ENCODE measurements around the gene SLC35E3.
A peak's percentile ranks its signal among the peaks of the same experiment; 100 is the strongest.

The SLC35E3 gene

DNA sequence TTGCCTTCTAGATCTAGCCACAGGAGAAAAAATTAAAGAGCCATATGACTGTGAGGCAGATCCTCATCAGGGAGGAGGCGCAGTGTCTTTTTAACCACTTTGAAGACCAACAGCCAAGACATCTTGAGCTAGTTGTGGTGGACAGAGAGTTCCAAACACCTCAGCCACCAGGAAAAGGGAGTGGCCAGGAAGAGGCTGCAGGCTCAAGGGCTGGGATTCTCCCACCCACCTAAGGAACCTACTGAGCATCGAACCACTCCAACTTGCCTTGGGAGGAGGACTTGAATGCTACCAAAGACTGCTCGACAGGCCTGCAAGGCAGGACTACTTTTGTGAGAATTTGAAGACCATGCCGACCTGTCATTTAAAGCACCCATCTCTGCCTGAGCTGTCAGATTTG lies 47.5 kb downstream of the SLC35E3 start:
- no peak overlapping the region for H2AFZ ChIP-seq (ENCODE audit: low read depth, low read length)
- WGBS = 100% methylated on average over 4 of the region's 4 CpGs
- no peak overlapping the region for H3K23ac ChIP-seq (ENCODE audit: low read length in 2 of 2)
- no peaks in the 10 kb centered on the region for H3K36me3 ChIP-seq (ENCODE audit: control insufficient read depth in 1 of 2, insufficient read depth in 2 of 2, low read depth in 1 of 2, low read length in 2 of 2)
- no peak overlapping the region for H2BK5ac ChIP-seq (ENCODE audit: low read depth, low read length, poor library complexity, severe bottlenecking)
- no peaks in the 10 kb centered on the region for H3K27me3 ChIP-seq (ENCODE audit: control insufficient read depth in 1 of 2, insufficient read depth in 1 of 2, low read length in 2 of 2)
- H3K4me3 ChIP-seq (ENCODE audit: insufficient read depth in 1 of 2, low read depth in 1 of 2, low read length in 2 of 2) = no peak overlapping the region
- no peak overlapping the region for H3K18ac ChIP-seq (ENCODE audit: low read depth in 1 of 2, low read length in 2 of 2)
- no peak overlapping the region for H3K4me2 ChIP-seq (ENCODE audit: low read length, poor library complexity, severe bottlenecking)
- no peak overlapping the region for H3K9ac ChIP-seq (ENCODE audit: low read length)
- no peak overlapping the region for H4K91ac ChIP-seq (ENCODE audit: low read length)
- no peak overlapping the region for H2AK5ac ChIP-seq (ENCODE audit: low read length, severe bottlenecking)
- H2BK120ac ChIP-seq (ENCODE audit: low read depth, low read length) = no peak overlapping the region
- no peaks in the 10 kb centered on the region for H3K9me3 ChIP-seq (ENCODE audit: control insufficient read depth, low read length)
- no peaks in the 10 kb centered on the region for H3K4me1 ChIP-seq (ENCODE audit: control insufficient read depth, insufficient read depth, low read depth, low read length)
- no peak overlapping the region for H3K14ac ChIP-seq (ENCODE audit: low read length in 2 of 2)
- no peak overlapping the region for H3K27ac ChIP-seq (ENCODE audit: low read length, poor library complexity, severe bottlenecking)
- H3K79me1 ChIP-seq (replicated peaks; ENCODE audit: low read length, poor library complexity, severe bottlenecking) = no peaks in the 10 kb centered on the region
- H2BK12ac ChIP-seq (ENCODE audit: low read length in 2 of 2) = no peak overlapping the region
- H2BK15ac ChIP-seq (ENCODE audit: low read depth, poor library complexity, severe bottlenecking) = no peak overlapping the region
- no peak overlapping the region for H3K4ac ChIP-seq (ENCODE audit: low read depth in 1 of 2, low read length in 2 of 2)
- no peak overlapping the region for H4K8ac ChIP-seq (ENCODE audit: low read length)
- DNase-seq = no peak

DNA sequence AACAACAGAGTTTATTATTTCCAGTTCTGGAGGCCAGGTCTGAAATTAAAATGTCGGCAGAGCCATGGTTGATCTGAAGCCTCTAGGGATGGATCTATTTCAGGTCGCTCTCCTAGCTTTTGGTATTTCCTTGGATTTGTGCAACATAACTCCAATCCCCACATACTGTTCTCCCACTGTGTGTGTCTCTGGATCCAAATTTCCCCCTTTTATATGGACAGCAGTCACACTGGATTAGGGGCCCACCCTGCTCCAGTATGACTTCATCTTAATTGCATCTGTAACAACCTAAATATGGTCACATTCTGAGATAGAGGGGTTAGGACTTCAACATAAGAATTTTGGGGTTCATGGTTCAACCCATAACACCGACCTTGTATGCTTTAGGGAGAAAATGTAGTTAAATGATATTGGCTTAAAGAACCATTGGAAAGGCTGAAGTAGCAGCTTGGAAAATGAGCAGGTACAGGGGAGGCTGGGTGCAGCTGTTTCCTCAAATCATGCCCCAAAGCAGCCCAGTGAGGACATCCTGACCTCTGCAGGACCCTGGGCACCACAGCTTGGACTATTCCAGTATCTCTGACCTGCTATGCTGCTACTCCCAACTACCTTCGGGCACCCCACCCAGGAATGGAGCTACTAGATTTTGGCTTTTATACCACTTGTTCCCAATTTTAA lies 48.1 kb downstream of the SLC35E3 start:
- no peak overlapping the region for H2BK15ac ChIP-seq (ENCODE audit: low read depth, poor library complexity, severe bottlenecking)

DNA sequence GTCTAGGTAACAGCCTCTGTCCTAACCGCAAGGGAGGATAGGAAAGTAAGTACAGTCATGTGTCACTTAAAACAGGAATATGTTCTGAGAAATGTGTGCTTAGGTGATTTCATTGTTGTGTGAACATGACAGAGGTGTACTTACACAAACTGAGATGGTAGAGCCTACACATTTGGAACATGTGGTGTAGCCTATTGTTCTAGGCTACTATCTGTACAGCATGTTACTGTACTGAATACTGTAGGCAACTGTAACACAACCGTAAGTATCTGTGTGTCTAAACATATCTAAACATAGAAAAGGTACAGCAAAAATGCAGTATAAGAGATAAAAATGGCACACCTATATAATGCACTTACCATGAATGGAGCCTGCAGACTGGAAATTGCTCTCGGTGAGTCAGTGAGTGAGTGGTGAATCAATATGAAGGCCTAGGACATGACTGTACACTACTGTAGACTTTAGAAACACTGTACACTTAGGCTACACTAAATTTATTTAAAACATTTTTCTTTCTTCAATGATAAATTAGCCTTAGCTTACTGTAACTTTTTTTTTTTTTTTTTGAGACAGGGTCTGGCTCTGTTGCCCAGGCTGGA lies 48.8 kb downstream of the SLC35E3 start:
- Histone ChIP-seq H3K79me1 (replicated peaks; ENCODE audit: low read length, poor library complexity, severe bottlenecking) (no peaks in the 10 kb centered on the region), H2BK120ac (ENCODE audit: low read depth, low read length) (no peak overlapping the region), H3K23ac (ENCODE audit: low read length in 2 of 2) (no peak overlapping the region), H2BK5ac (ENCODE audit: low read depth, low read length, poor library complexity, severe bottlenecking) (no peak overlapping the region), H2BK15ac (ENCODE audit: low read depth, poor library complexity, severe bottlenecking) (no peak overlapping the region), H3K36me3 (ENCODE audit: control insufficient read depth in 1 of 2, insufficient read depth in 2 of 2, low read depth in 1 of 2, low read length in 2 of 2) (no peaks in the 10 kb centered on the region), H3K14ac (ENCODE audit: low read length in 2 of 2) (no peak overlapping the region), H3K4me1 (ENCODE audit: control insufficient read depth, insufficient read depth, low read depth, low read length) (no peaks in the 10 kb centered on the region), H2BK12ac (ENCODE audit: low read length in 2 of 2) (no peak overlapping the region), H4K8ac (ENCODE audit: low read length) (no peak overlapping the region), H4K91ac (ENCODE audit: low read length) (no peak overlapping the region), H3K9me3 (ENCODE audit: control insufficient read depth, low read length) (no peaks in the 10 kb centered on the region), H3K27me3 (ENCODE audit: control insufficient read depth in 1 of 2, insufficient read depth in 1 of 2, low read length in 2 of 2) (no peaks in the 10 kb centered on the region), H3K4me2 (ENCODE audit: low read length, poor library complexity, severe bottlenecking) (no peak overlapping the region), H3K27ac (ENCODE audit: low read length, poor library complexity, severe bottlenecking) (no peak overlapping the region), H3K4me3 (ENCODE audit: insufficient read depth in 1 of 2, low read depth in 1 of 2, low read length in 2 of 2) (no peak overlapping the region), H3K9ac (ENCODE audit: low read length) (no peak overlapping the region), H2AFZ (ENCODE audit: low read depth, low read length) (no peak overlapping the region), H3K18ac (ENCODE audit: low read depth in 1 of 2, low read length in 2 of 2) (no peak overlapping the region), H2AK5ac (ENCODE audit: low read length, severe bottlenecking) (no peak overlapping the region), H3K4ac (ENCODE audit: low read depth in 1 of 2, low read length in 2 of 2) (no peak overlapping the region)
- peak; percentile 44 for DNase-seq
- WGBS = 100% methylated on average over 1 of the region's 3 CpGs

More for the DNA sequence above, 48.1 kb downstream of the SLC35E3 start:
- no peaks in the 10 kb centered on the region for H3K27me3 ChIP-seq (ENCODE audit: control insufficient read depth in 1 of 2, insufficient read depth in 1 of 2, low read length in 2 of 2)
- no peak overlapping the region for H3K4me2 ChIP-seq (ENCODE audit: low read length, poor library complexity, severe bottlenecking)
- H3K36me3 ChIP-seq (ENCODE audit: control insufficient read depth in 1 of 2, insufficient read depth in 2 of 2, low read depth in 1 of 2, low read length in 2 of 2) = no peaks in the 10 kb centered on the region
- WGBS = 88% methylated on average over 3 of the region's 4 CpGs
- no peaks in the 10 kb centered on the region for H3K79me1 ChIP-seq (replicated peaks; ENCODE audit: low read length, poor library complexity, severe bottlenecking)
- no peak overlapping the region for H2BK5ac ChIP-seq (ENCODE audit: low read depth, low read length, poor library complexity, severe bottlenecking)
- H4K91ac ChIP-seq (ENCODE audit: low read length) = no peak overlapping the region
- DNase-seq = no peak
- no peak overlapping the region for H2BK12ac ChIP-seq (ENCODE audit: low read length in 2 of 2)
- H3K4me3 ChIP-seq (ENCODE audit: insufficient read depth in 1 of 2, low read depth in 1 of 2, low read length in 2 of 2) = no peak overlapping the region
- no peak overlapping the region for H3K4ac ChIP-seq (ENCODE audit: low read depth in 1 of 2, low read length in 2 of 2)
- H3K9me3 ChIP-seq (ENCODE audit: control insufficient read depth, low read length) = no peaks in the 10 kb centered on the region
- no peak overlapping the region for H3K18ac ChIP-seq (ENCODE audit: low read depth in 1 of 2, low read length in 2 of 2)
- no peak overlapping the region for H2AFZ ChIP-seq (ENCODE audit: low read depth, low read length)
- no peak overlapping the region for H2AK5ac ChIP-seq (ENCODE audit: low read length, severe bottlenecking)
- no peak overlapping the region for H3K27ac ChIP-seq (ENCODE audit: low read length, poor library complexity, severe bottlenecking)
- H2BK120ac ChIP-seq (ENCODE audit: low read depth, low read length) = no peak overlapping the region
- H4K8ac ChIP-seq (ENCODE audit: low read length) = no peak overlapping the region
- no peaks in the 10 kb centered on the region for H3K4me1 ChIP-seq (ENCODE audit: control insufficient read depth, insufficient read depth, low read depth, low read length)
- H3K9ac ChIP-seq (ENCODE audit: low read length) = no peak overlapping the region
- no peak overlapping the region for H3K14ac ChIP-seq (ENCODE audit: low read length in 2 of 2)
- H3K23ac ChIP-seq (ENCODE audit: low read length in 2 of 2) = no peak overlapping the region

DNA sequence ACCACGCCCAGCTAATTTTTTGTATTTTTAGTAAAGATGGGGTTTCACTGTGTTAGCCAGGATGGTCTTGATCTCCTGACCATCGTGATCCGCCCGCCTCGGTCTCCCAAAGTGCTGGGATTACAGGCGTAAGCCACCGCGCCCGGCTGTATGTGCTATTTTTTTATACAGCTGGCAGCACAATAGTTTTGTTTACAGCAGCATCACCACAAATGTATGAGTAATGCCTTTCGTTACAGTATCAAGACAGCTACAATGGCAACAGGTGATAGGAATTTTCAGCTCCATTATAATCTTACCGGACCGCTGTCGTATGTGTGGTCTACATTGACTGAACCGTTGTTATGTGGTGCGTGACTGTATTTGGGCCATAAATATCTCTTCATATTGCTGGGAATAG lies 50.4 kb downstream of the SLC35E3 start:
- Histone ChIP-seq H3K79me1 (replicated peaks; ENCODE audit: low read length, poor library complexity, severe bottlenecking) (no peaks in the 10 kb centered on the region), H4K8ac (ENCODE audit: low read length) (no peak overlapping the region), H3K4ac (ENCODE audit: low read depth in 1 of 2, low read length in 2 of 2) (no peak overlapping the region), H2BK5ac (ENCODE audit: low read depth, low read length, poor library complexity, severe bottlenecking) (no peak overlapping the region), H3K27me3 (ENCODE audit: control insufficient read depth in 1 of 2, insufficient read depth in 1 of 2, low read length in 2 of 2) (no peaks in the 10 kb centered on the region), H3K4me1 (ENCODE audit: control insufficient read depth, insufficient read depth, low read depth, low read length) (no peaks in the 10 kb centered on the region), H3K4me2 (ENCODE audit: low read length, poor library complexity, severe bottlenecking) (no peak overlapping the region), H3K14ac (ENCODE audit: low read length in 2 of 2) (no peak overlapping the region), H3K9me3 (ENCODE audit: control insufficient read depth, low read length) (no peaks in the 10 kb centered on the region), H3K4me3 (ENCODE audit: insufficient read depth in 1 of 2, low read depth in 1 of 2, low read length in 2 of 2) (no peak overlapping the region), H2AFZ (ENCODE audit: low read depth, low read length) (no peak overlapping the region), H3K9ac (ENCODE audit: low read length) (no peak overlapping the region), H4K91ac (ENCODE audit: low read length) (no peak overlapping the region), H3K23ac (ENCODE audit: low read length in 2 of 2) (no peak overlapping the region), H2BK15ac (ENCODE audit: low read depth, poor library complexity, severe bottlenecking) (no peak overlapping the region), H3K27ac (ENCODE audit: low read length, poor library complexity, severe bottlenecking) (no peak overlapping the region), H3K18ac (ENCODE audit: low read depth in 1 of 2, low read length in 2 of 2) (no peak overlapping the region), H2AK5ac (ENCODE audit: low read length, severe bottlenecking) (no peak overlapping the region), H3K36me3 (ENCODE audit: control insufficient read depth in 1 of 2, insufficient read depth in 2 of 2, low read depth in 1 of 2, low read length in 2 of 2) (no peaks in the 10 kb centered on the region), H2BK120ac (ENCODE audit: low read depth, low read length) (no peak overlapping the region), H2BK12ac (ENCODE audit: low read length in 2 of 2) (no peak overlapping the region)
- no peak for DNase-seq
- 93% methylated on average over 14 of the region's 15 CpGs for WGBS

Data from mesenchymal stem cell (in vitro differentiated cells and primary cell).